GM23338 (cell line): ENCODE results near the gene GPR176. TPM values are rescaled to one million over a fixed set of nuclear protein-coding genes. Genes with fewer than 3 reads are reported as not detected.

Experiments
- ATAC-seq: fragments of 200-7000 bp; cut with Tn5 transposase; 3 replicates; pipeline ENCODE4 v1.9.1; 2020
- DNase-seq: peaks from one replicate; pipeline ENCODE4 v3.0.0-alpha.2; 2015; ENCODE audit warnings: low spot score
- H2AFZ ChIP-seq: fragments of 200-600 bp; sonication (generic); 2 replicates; pipeline ENCODE4 v1.8.0; 2016; ENCODE audit warnings: antibody characterized with exemption, mild to moderate bottlenecking, moderate library complexity
- H3F3A ChIP-seq: fragments of 200-600 bp; sonication (generic); replicated peaks from 2 replicates; pipeline ENCODE4 v1.8.0; 2017; ENCODE audit warnings: antibody characterized with exemption, mixed run types, low read depth
- H3K27ac ChIP-seq: fragments of 200-600 bp; sonication (generic); 2 replicates; pipeline ENCODE4 v1.6.1; 2016; ENCODE audit warnings: low read depth
- H3K27me3 ChIP-seq: fragments of 200-600 bp; sonication (generic); 2 replicates; pipeline ENCODE4 v1.8.0; 2016; ENCODE audit warnings: mild to moderate bottlenecking, mixed run types, moderate library complexity; ENCODE audit not compliant: insufficient read depth
- H3K36me3 ChIP-seq: fragments of 200-600 bp; sonication (generic); 2 replicates; pipeline ENCODE4 v1.8.0; 2016; ENCODE audit warnings: mild to moderate bottlenecking; ENCODE audit not compliant: insufficient read depth
- H3K4me1 ChIP-seq: fragments of 200-600 bp; sonication (generic); 2 replicates; pipeline ENCODE4 v1.8.0; 2016; ENCODE audit warnings: mild to moderate bottlenecking, moderate library complexity; ENCODE audit not compliant: insufficient read depth
- H3K4me2 ChIP-seq: fragments of 200-600 bp; sonication (generic); 2 replicates; pipeline ENCODE4 v1.7.1; 2017; ENCODE audit warnings: mixed run types
- H3K4me3 ChIP-seq: fragments of 200-600 bp; sonication (generic); 2 replicates; pipeline ENCODE4 v1.6.1; 2016; ENCODE audit warnings: mixed run types
- H3K79me2 ChIP-seq: fragments of 200-600 bp; sonication (generic); replicated peaks from 2 replicates; pipeline ENCODE4 v1.8.0; 2017; ENCODE audit warnings: mild to moderate bottlenecking; ENCODE audit not compliant: insufficient read depth
- H3K9me2 ChIP-seq: fragments of 200-600 bp; sonication (generic); 2 replicates; pipeline ENCODE4 v1.8.0; 2017; ENCODE audit not compliant: insufficient read depth
- H4K20me1 ChIP-seq: fragments of 200-600 bp; sonication (generic); replicated peaks from 2 replicates; pipeline ENCODE4 v1.8.0; 2017; ENCODE audit warnings: mild to moderate bottlenecking; ENCODE audit not compliant: insufficient read depth
- H3K27ac Mint-ChIP-seq: 2 replicates; pipeline ENCODE4 v1.8.0; 2020; ENCODE audit warnings: inconsistent platforms, mild to moderate bottlenecking, moderate library complexity, mixed read lengths
- H3K27me3 Mint-ChIP-seq: 3 replicates; pipeline ENCODE4 v1.8.0; 2022; ENCODE audit warnings: low read depth, mild to moderate bottlenecking, moderate library complexity, mixed read lengths, inconsistent platforms; ENCODE audit not compliant: insufficient read depth, poor library complexity
- H3K36me3 Mint-ChIP-seq: 3 replicates; pipeline ENCODE4 v1.8.0; 2021; ENCODE audit warnings: low read depth, mild to moderate bottlenecking, inconsistent platforms, moderate library complexity, mixed read lengths
- H3K4me1 Mint-ChIP-seq: 3 replicates; pipeline ENCODE4 v1.8.0; 2020; ENCODE audit warnings: mild to moderate bottlenecking, inconsistent platforms, mixed read lengths
- H3K4me3 Mint-ChIP-seq: 3 replicates; pipeline ENCODE4 v1.8.0; 2021; ENCODE audit warnings: moderate library complexity, mild to moderate bottlenecking, inconsistent platforms, mixed read lengths
- H3K9me3 Mint-ChIP-seq: 3 replicates; pipeline ENCODE4 v1.8.0; 2020; ENCODE audit warnings: moderate library complexity, mild to moderate bottlenecking, inconsistent platforms, mixed read lengths
- CREB1 ChIP-seq: fragments of 250-450 bp; sonication (Bioruptor Pico); IDR thresholded peaks from 2 replicates; pipeline ENCODE4 v1.5.0; 2020; ENCODE audit warnings: low read depth, mild to moderate bottlenecking, moderate library complexity
- EZH2phosphoT487 ChIP-seq: fragments of 200-600 bp; sonication (generic); IDR thresholded peaks from one replicate; pipeline ENCODE4 v1.8.1; 2018; ENCODE audit warnings: antibody characterized with exemption; ENCODE audit not compliant: unreplicated experiment
- NANOG ChIP-seq: IDR thresholded peaks from 2 replicates; pipeline ENCODE4 v1.6.1; 2016; ENCODE audit warnings: antibody characterized with exemption, borderline replicate concordance
- POLR2AphosphoS5 ChIP-seq: IDR thresholded peaks from 2 replicates; pipeline ENCODE4 v1.6.1; 2016; ENCODE audit warnings: antibody characterized with exemption, low read depth
- ZNF114 ChIP-seq: fragments of 250-450 bp; sonication (Bioruptor Pico); IDR thresholded peaks from 2 replicates; pipeline ENCODE4 v1.5.0; 2020; ENCODE audit warnings: mild to moderate bottlenecking, moderate library complexity
- polyA plus RNA-seq: library from polyadenylated mRNA; unstranded; fragments of >200 nt; fragmentation: Nextera tagmentation; extraction: Ambion mirVana; gene quantifications from 2 replicates; pipeline ENCODE4 v1.2.1, GENCODE V29; 2016
- total RNA-seq: library from RNA; depleted of rRNA; stranded (reverse); fragments of >200 nt; shearing (Covaris generic); gene quantifications from 2 replicates; pipeline ENCODE4 v1.2.3, GENCODE V29; 2014
- TF ChIP-seq, protein P1 (sequence below): IDR thresholded peaks from one replicate; pipeline ENCODE4 v1.6.1; 2018; ENCODE audit warnings: antibody characterized with exemption; ENCODE audit not compliant: unreplicated experiment
- TF ChIP-seq, protein P2 (sequence below), 2 experiments: fragments of 200-600 bp in 1 of 2; sonication (generic) in 1 of 2; conservative IDR thresholded peaks; 2 replicates each; pipeline versions ENCODE4 v1.5.1 to v1.6.1; 2016 to 2017; ENCODE audit warnings: antibody characterized with exemption in 2 of 2, low read depth in 2 of 2, mild to moderate bottlenecking in 2 of 2, moderate library complexity in 1 of 2
- TF ChIP-seq, protein P3 (sequence below): IDR thresholded peaks from 2 replicates; pipeline ENCODE4 v1.6.1; 2016; ENCODE audit warnings: antibody characterized with exemption
- TF ChIP-seq, protein P4 (sequence below): fragments of 250-450 bp; sonication (Bioruptor Pico); IDR thresholded peaks from 2 replicates; pipeline ENCODE4 v1.5.0; 2020; ENCODE audit warnings: mild to moderate bottlenecking, moderate library complexity

Gene GPR176
- total and polyA plus RNA-seq, 2 experiments from 2014 or later, result 60.0 to 248 TPM

DNA sequence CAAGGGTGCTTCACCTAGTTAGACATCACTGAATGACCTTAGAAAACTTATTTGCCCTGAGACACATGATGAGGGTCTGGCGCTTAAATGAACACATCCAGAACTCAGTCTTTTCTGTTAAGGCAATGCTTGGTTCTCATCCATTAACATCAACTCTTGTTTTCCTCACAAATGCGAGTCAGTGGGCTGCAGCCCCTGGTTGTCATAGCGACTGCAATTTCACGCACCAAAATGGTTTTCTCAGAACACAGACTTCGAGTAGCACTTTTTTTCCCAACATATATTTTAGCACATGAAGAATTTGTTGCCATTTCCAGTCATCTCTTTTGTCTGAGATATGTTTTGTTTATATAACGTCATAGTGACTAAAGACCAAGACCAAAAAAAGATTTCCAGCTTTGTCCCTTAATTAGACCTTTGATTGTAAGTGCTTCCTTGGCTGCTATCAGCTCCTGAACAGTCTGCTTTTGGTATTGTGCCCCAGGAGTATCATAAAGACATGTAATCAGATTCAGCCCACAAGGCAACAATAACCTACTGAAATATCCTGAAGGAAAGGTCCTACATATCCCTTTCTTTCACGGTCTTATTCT is 68.5 kb downstream of the GPR176 start:
- Histone ChIP-seq H4K20me1 (peaks cover 40% of the 10 kb centered on the region), H3K4me1 (peaks cover 75% of the 10 kb centered on the region), H3K27ac (no peak overlapping the region; the same call in 1 of the 2 replicates), H3K4me2 (peak overlapping the region; percentile 25; the same call in 1 of the 2 replicates), H3K9me2 (no peaks in the 10 kb centered on the region), H3K4me3 (no peak overlapping the region), H3K27me3 (no peaks in the 10 kb centered on the region), H3F3A (0 out of 2 replicates have a peak, but pooled peaks cover 5% of the 10 kb centered on the region), H2AFZ (no peak overlapping the region), H3K79me2 (peaks cover 100% of the 10 kb centered on the region), H3K36me3 (no peaks in the 10 kb centered on the region)
- Mint-ChIP-seq H3K9me3 (no peaks in the 10 kb centered on the region), H3K36me3 (no peaks in the 10 kb centered on the region), H3K27me3 (no peaks in the 10 kb centered on the region), H3K4me3 (no peak overlapping the region), H3K4me1 (peaks cover 83% of the 10 kb centered on the region), H3K27ac (no peak overlapping the region)
- TF ChIP-seq EZH2phosphoT487, result no peak
- TF ChIP-seq POLR2AphosphoS5, result no peak
- no peak for TF ChIP-seq NANOG
- TF ChIP-seq, protein P1, sequence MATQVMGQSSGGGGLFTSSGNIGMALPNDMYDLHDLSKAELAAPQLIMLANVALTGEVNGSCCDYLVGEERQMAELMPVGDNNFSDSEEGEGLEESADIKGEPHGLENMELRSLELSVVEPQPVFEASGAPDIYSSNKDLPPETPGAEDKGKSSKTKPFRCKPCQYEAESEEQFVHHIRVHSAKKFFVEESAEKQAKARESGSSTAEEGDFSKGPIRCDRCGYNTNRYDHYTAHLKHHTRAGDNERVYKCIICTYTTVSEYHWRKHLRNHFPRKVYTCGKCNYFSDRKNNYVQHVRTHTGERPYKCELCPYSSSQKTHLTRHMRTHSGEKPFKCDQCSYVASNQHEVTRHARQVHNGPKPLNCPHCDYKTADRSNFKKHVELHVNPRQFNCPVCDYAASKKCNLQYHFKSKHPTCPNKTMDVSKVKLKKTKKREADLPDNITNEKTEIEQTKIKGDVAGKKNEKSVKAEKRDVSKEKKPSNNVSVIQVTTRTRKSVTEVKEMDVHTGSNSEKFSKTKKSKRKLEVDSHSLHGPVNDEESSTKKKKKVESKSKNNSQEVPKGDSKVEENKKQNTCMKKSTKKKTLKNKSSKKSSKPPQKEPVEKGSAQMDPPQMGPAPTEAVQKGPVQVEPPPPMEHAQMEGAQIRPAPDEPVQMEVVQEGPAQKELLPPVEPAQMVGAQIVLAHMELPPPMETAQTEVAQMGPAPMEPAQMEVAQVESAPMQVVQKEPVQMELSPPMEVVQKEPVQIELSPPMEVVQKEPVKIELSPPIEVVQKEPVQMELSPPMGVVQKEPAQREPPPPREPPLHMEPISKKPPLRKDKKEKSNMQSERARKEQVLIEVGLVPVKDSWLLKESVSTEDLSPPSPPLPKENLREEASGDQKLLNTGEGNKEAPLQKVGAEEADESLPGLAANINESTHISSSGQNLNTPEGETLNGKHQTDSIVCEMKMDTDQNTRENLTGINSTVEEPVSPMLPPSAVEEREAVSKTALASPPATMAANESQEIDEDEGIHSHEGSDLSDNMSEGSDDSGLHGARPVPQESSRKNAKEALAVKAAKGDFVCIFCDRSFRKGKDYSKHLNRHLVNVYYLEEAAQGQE, result no peak
- TF ChIP-seq CREB1 (CRISPR knock-in tag), result no peak
- TF ChIP-seq ZNF114 (CRISPR knock-in tag), result no peak
- TF ChIP-seq, protein P2, sequence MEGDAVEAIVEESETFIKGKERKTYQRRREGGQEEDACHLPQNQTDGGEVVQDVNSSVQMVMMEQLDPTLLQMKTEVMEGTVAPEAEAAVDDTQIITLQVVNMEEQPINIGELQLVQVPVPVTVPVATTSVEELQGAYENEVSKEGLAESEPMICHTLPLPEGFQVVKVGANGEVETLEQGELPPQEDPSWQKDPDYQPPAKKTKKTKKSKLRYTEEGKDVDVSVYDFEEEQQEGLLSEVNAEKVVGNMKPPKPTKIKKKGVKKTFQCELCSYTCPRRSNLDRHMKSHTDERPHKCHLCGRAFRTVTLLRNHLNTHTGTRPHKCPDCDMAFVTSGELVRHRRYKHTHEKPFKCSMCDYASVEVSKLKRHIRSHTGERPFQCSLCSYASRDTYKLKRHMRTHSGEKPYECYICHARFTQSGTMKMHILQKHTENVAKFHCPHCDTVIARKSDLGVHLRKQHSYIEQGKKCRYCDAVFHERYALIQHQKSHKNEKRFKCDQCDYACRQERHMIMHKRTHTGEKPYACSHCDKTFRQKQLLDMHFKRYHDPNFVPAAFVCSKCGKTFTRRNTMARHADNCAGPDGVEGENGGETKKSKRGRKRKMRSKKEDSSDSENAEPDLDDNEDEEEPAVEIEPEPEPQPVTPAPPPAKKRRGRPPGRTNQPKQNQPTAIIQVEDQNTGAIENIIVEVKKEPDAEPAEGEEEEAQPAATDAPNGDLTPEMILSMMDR (conservative IDR thresholded peaks at IDR 0.05; ENCODE audit: low read depth in 2 of 2), result no peak
- TF ChIP-seq, protein P3, sequence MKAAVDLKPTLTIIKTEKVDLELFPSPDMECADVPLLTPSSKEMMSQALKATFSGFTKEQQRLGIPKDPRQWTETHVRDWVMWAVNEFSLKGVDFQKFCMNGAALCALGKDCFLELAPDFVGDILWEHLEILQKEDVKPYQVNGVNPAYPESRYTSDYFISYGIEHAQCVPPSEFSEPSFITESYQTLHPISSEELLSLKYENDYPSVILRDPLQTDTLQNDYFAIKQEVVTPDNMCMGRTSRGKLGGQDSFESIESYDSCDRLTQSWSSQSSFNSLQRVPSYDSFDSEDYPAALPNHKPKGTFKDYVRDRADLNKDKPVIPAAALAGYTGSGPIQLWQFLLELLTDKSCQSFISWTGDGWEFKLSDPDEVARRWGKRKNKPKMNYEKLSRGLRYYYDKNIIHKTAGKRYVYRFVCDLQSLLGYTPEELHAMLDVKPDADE, result no peak
- TF ChIP-seq, protein P4, sequence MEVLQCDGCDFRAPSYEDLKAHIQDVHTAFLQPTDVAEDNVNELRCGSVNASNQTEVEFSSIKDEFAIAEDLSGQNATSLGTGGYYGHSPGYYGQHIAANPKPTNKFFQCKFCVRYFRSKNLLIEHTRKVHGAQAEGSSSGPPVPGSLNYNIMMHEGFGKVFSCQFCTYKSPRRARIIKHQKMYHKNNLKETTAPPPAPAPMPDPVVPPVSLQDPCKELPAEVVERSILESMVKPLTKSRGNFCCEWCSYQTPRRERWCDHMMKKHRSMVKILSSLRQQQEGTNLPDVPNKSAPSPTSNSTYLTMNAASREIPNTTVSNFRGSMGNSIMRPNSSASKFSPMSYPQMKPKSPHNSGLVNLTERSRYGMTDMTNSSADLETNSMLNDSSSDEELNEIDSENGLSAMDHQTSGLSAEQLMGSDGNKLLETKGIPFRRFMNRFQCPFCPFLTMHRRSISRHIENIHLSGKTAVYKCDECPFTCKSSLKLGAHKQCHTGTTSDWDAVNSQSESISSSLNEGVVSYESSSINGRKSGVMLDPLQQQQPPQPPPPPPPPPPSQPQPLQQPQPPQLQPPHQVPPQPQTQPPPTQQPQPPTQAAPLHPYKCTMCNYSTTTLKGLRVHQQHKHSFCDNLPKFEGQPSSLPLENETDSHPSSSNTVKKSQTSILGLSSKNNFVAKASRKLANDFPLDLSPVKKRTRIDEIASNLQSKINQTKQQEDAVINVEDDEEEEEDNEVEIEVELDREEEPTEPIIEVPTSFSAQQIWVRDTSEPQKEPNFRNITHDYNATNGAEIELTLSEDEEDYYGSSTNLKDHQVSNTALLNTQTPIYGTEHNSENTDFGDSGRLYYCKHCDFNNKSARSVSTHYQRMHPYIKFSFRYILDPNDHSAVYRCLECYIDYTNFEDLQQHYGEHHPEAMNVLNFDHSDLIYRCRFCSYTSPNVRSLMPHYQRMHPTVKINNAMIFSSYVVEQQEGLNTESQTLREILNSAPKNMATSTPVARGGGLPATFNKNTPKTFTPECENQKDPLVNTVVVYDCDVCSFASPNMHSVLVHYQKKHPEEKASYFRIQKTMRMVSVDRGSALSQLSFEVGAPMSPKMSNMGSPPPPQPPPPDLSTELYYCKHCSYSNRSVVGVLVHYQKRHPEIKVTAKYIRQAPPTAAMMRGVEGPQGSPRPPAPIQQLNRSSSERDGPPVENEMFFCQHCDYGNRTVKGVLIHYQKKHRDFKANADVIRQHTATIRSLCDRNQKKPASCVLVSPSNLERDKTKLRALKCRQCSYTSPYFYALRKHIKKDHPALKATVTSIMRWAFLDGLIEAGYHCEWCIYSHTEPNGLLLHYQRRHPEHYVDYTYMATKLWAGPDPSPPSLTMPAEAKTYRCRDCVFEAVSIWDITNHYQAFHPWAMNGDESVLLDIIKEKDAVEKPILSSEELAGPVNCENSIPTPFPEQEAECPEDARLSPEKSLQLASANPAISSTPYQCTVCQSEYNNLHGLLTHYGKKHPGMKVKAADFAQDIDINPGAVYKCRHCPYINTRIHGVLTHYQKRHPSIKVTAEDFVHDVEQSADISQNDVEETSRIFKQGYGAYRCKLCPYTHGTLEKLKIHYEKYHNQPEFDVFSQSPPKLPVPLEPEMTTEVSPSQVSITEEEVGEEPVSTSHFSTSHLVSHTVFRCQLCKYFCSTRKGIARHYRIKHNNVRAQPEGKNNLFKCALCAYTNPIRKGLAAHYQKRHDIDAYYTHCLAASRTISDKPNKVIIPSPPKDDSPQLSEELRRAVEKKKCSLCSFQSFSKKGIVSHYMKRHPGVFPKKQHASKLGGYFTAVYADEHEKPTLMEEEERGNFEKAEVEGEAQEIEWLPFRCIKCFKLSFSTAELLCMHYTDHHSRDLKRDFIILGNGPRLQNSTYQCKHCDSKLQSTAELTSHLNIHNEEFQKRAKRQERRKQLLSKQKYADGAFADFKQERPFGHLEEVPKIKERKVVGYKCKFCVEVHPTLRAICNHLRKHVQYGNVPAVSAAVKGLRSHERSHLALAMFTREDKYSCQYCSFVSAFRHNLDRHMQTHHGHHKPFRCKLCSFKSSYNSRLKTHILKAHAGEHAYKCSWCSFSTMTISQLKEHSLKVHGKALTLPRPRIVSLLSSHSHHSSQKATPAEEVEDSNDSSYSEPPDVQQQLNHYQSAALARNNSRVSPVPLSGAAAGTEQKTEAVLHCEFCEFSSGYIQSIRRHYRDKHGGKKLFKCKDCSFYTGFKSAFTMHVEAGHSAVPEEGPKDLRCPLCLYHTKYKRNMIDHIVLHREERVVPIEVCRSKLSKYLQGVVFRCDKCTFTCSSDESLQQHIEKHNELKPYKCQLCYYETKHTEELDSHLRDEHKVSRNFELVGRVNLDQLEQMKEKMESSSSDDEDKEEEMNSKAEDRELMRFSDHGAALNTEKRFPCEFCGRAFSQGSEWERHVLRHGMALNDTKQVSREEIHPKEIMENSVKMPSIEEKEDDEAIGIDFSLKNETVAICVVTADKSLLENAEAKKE (CRISPR knock-in tag), result no peak
- ATAC-seq (no peak), DNase-seq (no peak)
